GM19468 (cell line): ENCODE measurements around the gene CFAP99.

Experiments used
- ATAC-seq: cut with Tn5 transposase; IDR thresholded peaks from one replicate; pipeline ENCODE4 v1.9.1; 2021; ENCODE audit warnings: mild to moderate bottlenecking, moderate library complexity, moderate number of reproducible peaks; ENCODE audit not compliant: unreplicated experiment; ENCODE audit errors: extremely low read depth

Gene CFAP99

GRCh38 chr4:2409381-2409783 is 9.4 kb upstream of the CFAP99 start:
- no peak for ATAC-seq

GRCh38 chr4:2411786-2412510 is 6.8 kb upstream of the CFAP99 start:
- ATAC-seq = no peak

GRCh38 chr4:2412534-2412884 is 6.2 kb upstream of the CFAP99 start:
- no peak for ATAC-seq

GRCh38 chr4:2412885-2413716 is 5.7 kb upstream of the CFAP99 start:
- ATAC-seq = no peak

- no peak for ATAC-seq
Observed at GRCh38 chr4:2413821-2414610, 4.7 kb upstream of the CFAP99 start.

- ATAC-seq = no peak
Observed at GRCh38 chr4:2415213-2415612, 3.5 kb upstream of the CFAP99 start.

- ATAC-seq = no peak
Observed at GRCh38 chr4:2415881-2416563, 2.7 kb upstream of the CFAP99 start.

- no peak for ATAC-seq
Observed at GRCh38 chr4:2416564-2417225, 2.1 kb upstream of the CFAP99 start.

- no peak for ATAC-seq
Observed at GRCh38 chr4:2417226-2417764, 1.5 kb upstream of the CFAP99 start.

GRCh38 chr4:2417765-2418649 is 748 bp upstream of the CFAP99 start, which contains the start of gene ZFYVE28:
ZFYVE28 (minus strand) TSS chr4:2418645; CDS start chr4:2418323, 322 bp downstream.
- no peak for ATAC-seq

GRCh38 chr4:2419814-2420213 is 1.1 kb downstream of the CFAP99 start:
- no peak for ATAC-seq

- no peak for ATAC-seq
Observed at GRCh38 chr4:2421928-2422327, 3.2 kb downstream of the CFAP99 start.

GRCh38 chr4:2423066-2423465 is 4.3 kb downstream of the CFAP99 start:
- ATAC-seq = no peak

- no peak for ATAC-seq
Observed at GRCh38 chr4:2423695-2424094, 4.9 kb downstream of the CFAP99 start.

- ATAC-seq = no peak
Observed at GRCh38 chr4:2424581-2424980, 5.8 kb downstream of the CFAP99 start.

GRCh38 chr4:2425386-2426068 is 6.8 kb downstream of the CFAP99 start:
- ATAC-seq = no peak

- ATAC-seq = no peak
Observed at GRCh38 chr4:2426069-2426397, 7.3 kb downstream of the CFAP99 start.

GRCh38 chr4:2426711-2427275 is 8.0 kb downstream of the CFAP99 start:
- ATAC-seq = no peak
